Measurements from ENCODE around the gene ARAF.
"Not testable (repeated sequence)": the region's sequence is repeated elsewhere in the genome, so short reads cannot be mapped to it uniquely, and the experiment has no call there.

The ARAF gene

GRCh38 chrX:47560934-47561658, at the start of gene ARAF:
ARAF (plus strand) TSS chrX:47561205; CDS start chrX:47562968, 1,763 bp downstream.
- Mint-ChIP-seq H3K9me3 (peaks cover 9% of the 10 kb centered on the region), H3K4me3 (peak within 1 kb of the TSS; percentile 88 to 95 (median 89)), H3K27ac (peak within 1 kb of the TSS; percentile 96 to 99 (median 98)), H3K27me3 (ENCODE audit: low read depth) (no peaks in the 10 kb centered on the region), H3K4me1 (peaks cover 30% of the 10 kb centered on the region), H3K36me3 (ENCODE audit: low read depth) (peaks cover 14% of the 10 kb centered on the region)
- no peak for TF ChIP-seq CTCF (IDR thresholded peaks at IDR 0.05; ENCODE audit: unreplicated experiment in 3 of 3)

- H3K36me3 Mint-ChIP-seq (ENCODE audit: low read depth); H3K27ac Mint-ChIP-seq; H3K4me1 Mint-ChIP-seq; H3K27me3 Mint-ChIP-seq (ENCODE audit: low read depth); H3K9me3 Mint-ChIP-seq: not testable (repeated sequence)
- peak overlapping the region; percentile 64 to 80 (median 78) for H3K4me3 Mint-ChIP-seq
Observed at GRCh38 chrX:47512383-47512782, 48.6 kb upstream of the ARAF start.

- Mint-ChIP-seq H3K4me3 (peak overlapping the region; percentile 81 to 89 (median 83)), H3K9me3 (peaks cover 10% of the 10 kb centered on the region), H3K27ac (peak overlapping the region in 1 of 3 experiments; percentile 5)
- H3K36me3 Mint-ChIP-seq (ENCODE audit: low read depth); H3K4me1 Mint-ChIP-seq; H3K27me3 Mint-ChIP-seq (ENCODE audit: low read depth): not testable (repeated sequence)
Observed at GRCh38 chrX:47513034-47513965, 47.7 kb upstream of the ARAF start.

GRCh38 chrX:47514533-47515235, 46.3 kb upstream of the ARAF start:
- H3K4me3 Mint-ChIP-seq = peak overlapping the region; percentile 29 to 59 (median 50)
- H3K4me1 Mint-ChIP-seq = peaks cover 4% of the 10 kb centered on the region
- no peak for TF ChIP-seq CTCF (IDR thresholded peaks at IDR 0.05; ENCODE audit: unreplicated experiment in 3 of 3)
- no peaks in the 10 kb centered on the region for H3K27me3 Mint-ChIP-seq (ENCODE audit: low read depth)
- H3K9me3 Mint-ChIP-seq = peaks cover 13% of the 10 kb centered on the region
- H3K36me3 Mint-ChIP-seq (ENCODE audit: low read depth) = no peaks in the 10 kb centered on the region
- no peak overlapping the region for H3K27ac Mint-ChIP-seq

- Mint-ChIP-seq H3K4me1 (peaks cover 4% of the 10 kb centered on the region), H3K36me3 (ENCODE audit: low read depth) (no peaks in the 10 kb centered on the region), H3K9me3 (peaks cover 14% of the 10 kb centered on the region), H3K27ac (no peak overlapping the region), H3K4me3 (no peak overlapping the region), H3K27me3 (ENCODE audit: low read depth) (no peaks in the 10 kb centered on the region)
- no peak for TF ChIP-seq CTCF (IDR thresholded peaks at IDR 0.05; ENCODE audit: unreplicated experiment in 3 of 3)
Observed at GRCh38 chrX:47515941-47516665, 44.9 kb upstream of the ARAF start.

- H3K9me3 Mint-ChIP-seq = peaks cover 24% of the 10 kb centered on the region
- H3K36me3 Mint-ChIP-seq (ENCODE audit: low read depth) = no peaks in the 10 kb centered on the region
- peaks cover 4% of the 10 kb centered on the region for H3K4me1 Mint-ChIP-seq
- no peak for TF ChIP-seq CTCF (IDR thresholded peaks at IDR 0.05; ENCODE audit: unreplicated experiment in 3 of 3)
- H3K4me3 Mint-ChIP-seq = no peak overlapping the region
- no peaks in the 10 kb centered on the region for H3K27me3 Mint-ChIP-seq (ENCODE audit: low read depth)
- H3K27ac Mint-ChIP-seq = no peak overlapping the region
Observed at GRCh38 chrX:47518144-47518543, 42.9 kb upstream of the ARAF start.

Measured in nephron (organoid).